ENCODE measurements around the gene VPS13D.
"Not testable (repeated sequence)": the region's sequence is repeated elsewhere in the genome, so short reads cannot be mapped to it uniquely, and the experiment has no call there.

Gene VPS13D

GRCh38 chr1:12372761-12373160 is 142.9 kb downstream of the VPS13D start:
- no peak for DNase-seq

- no peak for DNase-seq
Measured at GRCh38 chr1:12375133-12375829, 145.5 kb downstream of the VPS13D start.

DNA sequence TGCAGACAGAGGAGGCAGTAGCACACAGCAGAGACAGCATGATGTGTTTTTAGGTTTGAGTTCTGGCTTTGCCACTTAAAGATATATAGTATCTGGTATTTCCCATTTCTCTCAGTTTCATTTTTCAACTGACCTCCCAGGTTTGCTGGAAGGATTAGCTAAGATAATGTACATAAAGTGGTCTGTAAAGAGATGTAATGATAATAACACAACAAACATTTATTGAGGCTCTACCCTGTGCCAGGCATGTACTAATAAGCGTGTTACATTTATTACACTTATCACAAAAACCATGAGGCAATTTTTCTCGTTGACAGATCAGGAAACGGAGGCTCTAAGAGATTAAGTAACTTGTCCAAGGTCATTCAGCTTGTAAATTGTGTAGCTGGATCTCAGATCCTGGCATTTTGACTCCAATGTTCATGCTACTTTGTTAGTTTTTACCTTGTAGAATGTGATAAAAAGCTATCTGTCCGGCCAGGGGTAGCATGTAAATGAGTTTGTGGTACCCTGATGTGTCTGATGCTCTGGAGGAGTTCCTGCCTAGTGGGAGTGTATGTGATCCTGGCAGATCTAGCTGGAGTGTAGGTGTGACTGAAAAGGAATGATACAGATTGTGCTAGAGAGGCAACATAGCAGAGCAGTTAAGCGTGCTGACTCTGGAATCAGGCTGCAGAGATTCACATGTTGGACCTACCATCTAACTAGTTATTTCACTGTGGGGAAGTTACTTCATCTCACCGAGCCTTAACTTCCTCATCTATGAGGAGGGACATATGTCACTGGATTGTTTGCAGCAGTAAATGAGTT is 146.6 kb downstream of the VPS13D start:
- DNase-seq = no peak

DNA sequence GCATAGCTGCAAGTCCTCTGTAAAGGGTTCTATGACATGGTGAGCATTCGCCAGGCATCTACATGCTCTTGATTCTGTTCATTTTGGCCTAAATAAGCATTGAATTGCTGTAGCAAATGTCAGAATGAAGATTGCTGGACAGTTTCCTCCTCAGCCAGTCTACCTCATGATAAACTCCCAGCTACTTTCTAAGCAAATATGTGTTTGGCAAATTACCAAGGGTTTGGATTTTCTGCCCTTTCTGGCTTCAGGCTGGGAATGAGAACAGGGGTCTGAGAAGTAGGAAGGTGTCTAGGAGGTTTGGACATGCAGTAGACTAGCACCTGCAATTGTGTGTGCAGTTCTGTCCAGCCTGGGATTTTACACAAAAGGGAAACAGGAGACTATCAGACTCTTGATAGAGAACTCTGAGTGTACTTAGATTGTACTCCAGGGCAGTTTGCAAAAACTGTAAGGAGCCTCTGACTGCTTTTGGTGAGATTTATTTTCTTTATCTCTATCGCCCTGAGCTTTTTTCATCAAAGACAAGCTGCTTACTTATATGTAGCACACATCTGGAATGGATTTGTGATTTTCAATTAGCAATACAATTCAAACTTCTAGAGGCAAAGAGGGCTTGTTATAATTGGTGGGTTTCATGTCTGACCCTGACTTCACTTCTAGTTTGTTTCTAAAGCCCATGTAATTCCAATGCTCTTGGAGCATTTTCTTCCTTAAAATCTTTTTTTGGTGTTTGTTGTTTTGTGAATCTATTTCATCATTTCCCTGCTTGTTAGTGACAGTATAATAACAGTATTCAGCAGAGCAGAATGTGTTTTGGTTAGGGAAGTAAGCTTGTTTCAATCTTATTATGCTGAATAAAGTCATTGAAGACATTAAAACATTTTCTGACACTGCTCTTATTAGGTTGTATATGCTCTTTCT is 150.8 kb downstream of the VPS13D start:
- no peak for DNase-seq

- no peak for DNase-seq
Measured at GRCh38 chr1:12383001-12383400, 153.2 kb downstream of the VPS13D start.

- DNase-seq = no peak
Measured at GRCh38 chr1:12383786-12384185, 154.0 kb downstream of the VPS13D start.

GRCh38 chr1:12384836-12385456 is 155.1 kb downstream of the VPS13D start:
- no peak for DNase-seq

- DNase-seq = no peak
Measured at GRCh38 chr1:12386130-12386529, 156.3 kb downstream of the VPS13D start.

DNA sequence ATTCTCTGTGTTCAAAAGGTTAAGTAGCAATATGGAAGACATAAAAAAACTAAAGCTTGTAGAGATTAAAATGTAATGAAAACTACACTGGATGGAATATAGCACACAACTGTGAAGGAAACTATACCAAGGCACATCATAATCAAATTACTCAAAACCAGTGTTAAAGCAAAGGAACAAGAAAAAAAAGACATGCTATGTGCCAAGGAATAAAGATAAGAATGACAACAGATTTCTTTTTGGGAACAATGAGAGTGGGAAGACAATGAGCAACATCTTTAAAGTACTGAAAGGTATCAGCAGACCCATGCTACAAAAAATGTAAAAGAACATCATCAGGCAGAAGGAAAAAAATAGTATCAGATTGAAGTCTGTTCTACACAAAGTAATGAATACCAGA is 157.8 kb downstream of the VPS13D start:
- DNase-seq = no peak

- DNase-seq = not testable (repeated sequence)
Measured at GRCh38 chr1:12390296-12390695, 160.5 kb downstream of the VPS13D start.

DNA sequence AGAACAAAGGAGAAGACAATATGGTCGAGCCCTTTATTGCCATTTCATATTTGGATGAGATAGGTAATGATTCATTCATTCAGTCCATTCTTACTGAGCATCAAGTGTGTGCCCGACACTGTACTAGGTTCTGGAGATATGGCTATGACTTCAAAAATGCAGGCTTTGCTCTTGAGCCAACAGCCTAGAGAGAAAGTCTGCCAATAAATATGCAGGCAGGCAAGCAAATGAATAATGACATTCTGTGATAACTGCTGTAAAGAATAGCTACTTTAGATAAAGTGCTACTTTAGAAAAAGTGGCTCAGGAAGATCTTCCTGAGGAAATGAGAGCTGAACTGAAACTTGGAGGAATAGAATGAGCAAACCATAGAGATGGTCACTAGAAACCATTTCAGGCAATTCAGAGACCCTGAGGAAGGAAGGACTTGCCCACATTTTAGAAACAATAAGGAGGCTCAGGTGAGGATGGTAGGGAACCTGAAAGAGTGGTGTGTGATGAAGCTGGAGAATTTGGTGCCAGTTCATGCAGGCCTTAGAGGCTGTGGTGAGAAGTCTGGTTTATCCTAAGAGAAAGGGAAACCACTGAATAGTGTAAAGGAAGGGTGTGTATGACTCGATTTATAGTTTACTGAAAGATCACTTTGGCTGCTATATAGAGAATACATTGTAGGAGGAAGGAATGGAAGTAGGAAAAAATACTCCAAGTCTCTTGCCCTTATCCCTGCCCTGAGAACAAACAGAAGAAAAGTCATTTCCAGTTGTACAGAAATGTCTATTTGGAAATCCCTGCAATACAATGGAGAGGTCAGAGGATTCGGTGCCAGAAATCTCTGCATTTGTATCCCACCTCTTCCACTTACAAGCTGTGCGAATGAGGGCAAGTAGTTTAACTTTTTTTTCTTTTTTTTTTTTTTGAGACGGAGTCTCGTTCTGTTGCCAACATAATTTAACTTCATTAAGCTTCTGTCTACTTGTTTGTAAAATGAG is 167.9 kb downstream of the VPS13D start:
- DNase-seq = no peak

DNA sequence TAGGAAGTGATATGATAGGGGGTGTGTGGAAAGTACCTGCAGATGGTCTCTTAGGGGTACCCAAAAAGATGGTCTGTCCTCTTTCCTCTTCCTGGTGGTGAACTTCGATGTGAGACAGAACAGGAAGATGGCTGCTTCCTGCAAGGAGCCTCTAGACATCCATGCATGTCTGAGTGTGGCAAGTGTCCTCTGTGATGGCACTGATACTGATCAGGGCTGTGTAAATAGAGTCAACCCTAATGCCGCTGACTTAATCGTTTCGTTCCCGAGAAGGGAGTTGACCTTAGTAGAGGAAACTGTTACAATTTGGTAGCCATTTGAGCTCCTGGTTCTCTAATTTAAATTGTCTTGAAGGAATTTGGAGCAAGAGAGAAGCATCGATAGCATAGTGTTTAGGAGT is 168.6 kb downstream of the VPS13D start:
- no peak for DNase-seq

DNA sequence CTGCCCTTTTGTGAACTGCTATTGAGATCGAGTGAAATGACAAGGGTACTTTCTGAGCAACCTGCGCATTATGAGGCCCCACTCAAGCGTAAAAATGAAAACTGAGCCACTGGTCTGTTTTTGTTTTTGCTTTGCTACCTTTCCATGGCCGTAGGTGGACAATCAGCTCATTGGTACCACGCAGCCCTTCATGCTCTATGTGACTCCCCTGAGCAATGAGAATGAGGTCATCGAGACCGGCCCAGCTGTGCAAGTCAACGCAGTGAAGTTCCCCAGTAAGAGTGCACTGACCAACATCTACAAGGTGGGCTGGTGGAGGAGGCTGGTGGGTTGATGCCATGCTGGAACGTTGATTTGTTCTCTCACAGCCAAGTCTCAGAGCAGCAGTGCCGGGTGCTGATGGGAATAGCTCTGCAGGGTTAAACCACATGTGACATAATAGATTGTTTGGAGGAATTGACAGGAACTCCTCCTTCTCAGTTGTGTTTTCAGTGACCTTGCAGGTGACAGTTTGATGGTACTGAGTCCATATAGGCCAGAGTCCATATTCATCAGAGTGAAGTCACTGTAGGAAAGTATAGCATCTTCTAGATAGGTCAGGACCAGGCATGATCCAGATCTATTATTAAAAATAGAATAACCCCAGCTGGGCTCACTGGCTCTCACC is 170.3 kb downstream of the VPS13D start:
- DNase-seq = no peak

DNA sequence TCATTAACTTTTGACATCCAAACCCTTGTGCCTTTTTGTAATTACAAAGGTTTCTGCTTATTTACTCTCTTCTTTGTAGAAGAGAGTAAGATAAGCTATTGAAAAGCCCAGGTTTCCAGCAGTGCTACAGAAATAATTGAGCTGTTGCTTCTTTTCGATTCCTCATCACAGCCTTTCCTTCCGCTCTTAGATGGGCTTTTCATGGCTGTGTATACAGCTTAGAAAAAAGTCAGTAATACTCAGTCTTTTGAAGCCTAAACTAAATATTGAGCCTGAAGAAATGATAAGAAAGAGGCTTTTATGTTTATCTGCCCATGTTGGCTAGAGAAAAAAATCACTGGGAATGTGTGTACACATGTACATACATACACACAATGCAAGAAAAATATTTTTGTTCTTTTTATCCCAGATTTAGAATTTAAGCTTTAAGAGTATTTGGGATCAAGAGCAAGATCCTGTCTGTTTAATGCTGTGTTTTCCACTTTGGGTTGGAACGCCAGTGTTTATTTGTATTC is 172.4 kb downstream of the VPS13D start:
- no peak for DNase-seq

- no peak for DNase-seq
Measured at GRCh38 chr1:12402842-12403241, 173.0 kb downstream of the VPS13D start.

DNA sequence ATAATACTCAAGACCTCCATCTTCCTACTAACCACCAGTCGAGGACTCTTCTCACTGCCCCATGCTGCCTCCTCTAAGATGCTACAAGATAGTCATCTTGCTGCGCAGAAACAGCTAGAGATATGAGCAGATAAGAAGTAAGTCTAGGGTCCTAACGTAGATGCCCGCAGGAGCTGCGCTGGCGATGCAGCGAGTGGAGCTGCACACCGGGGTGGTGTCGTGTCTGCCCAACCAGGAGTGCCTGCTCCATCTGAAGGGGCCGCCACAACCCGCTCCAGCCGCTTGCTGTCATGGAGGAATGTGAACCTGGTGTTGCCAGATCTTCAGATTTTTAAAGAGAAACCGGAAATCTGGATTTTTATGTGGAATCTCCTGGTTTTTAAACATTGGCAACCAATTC is 175.1 kb downstream of the VPS13D start:
- no peak for DNase-seq

- peak; percentile 79 for DNase-seq
Measured at GRCh38 chr1:12405325-12406210, 175.7 kb downstream of the VPS13D start.

DNA sequence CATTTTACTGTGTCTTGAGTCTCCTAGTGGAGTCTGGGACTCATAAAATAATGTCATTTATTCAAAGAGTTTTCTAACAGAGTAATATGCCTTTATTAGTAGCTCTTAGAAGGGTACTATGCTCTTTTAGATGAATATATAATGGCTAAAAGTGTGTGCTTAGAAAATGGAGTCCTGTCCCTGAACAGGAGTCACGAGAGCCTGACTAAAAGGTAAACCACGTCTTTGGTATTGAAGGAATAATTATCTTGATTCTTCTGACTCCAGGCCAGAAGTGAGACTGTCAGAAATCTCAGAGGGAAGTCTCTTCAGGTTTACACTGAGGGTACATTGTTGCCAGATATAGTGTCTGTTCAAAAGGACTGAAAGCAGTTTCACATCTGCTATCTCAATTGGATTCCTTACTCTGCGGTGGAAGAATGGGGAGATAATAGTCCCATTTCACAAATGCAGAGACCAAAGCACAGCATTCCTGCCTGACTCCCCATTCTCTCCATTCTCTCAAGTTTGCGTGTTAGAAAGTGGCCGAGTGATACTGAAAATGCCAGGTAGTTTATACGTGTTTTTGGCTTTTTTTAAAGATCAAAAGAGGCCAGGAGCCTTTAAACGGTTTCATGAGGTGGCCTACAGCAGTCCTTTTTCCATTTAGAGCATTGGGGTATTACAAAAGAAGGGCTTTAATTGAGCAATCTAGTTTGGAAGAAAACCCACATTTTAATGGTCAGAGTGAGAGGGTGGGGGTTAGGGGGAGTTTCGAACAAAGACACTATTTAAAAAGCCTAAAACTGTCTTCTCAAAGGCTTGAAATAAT is 176.6 kb downstream of the VPS13D start:
- no peak for DNase-seq

Data from NCI-H2227 treated with DMSO at 0.1 percent for 48 hours (cell line).